ENCODE data around the gene KCNN3. TPM values are rescaled to one million over a fixed set of nuclear protein-coding genes. Genes with fewer than 3 reads are reported as not detected.

The KCNN3 gene
- total RNA-seq, 1 experiment from 2014 or later: 1.3 TPM

DNA sequence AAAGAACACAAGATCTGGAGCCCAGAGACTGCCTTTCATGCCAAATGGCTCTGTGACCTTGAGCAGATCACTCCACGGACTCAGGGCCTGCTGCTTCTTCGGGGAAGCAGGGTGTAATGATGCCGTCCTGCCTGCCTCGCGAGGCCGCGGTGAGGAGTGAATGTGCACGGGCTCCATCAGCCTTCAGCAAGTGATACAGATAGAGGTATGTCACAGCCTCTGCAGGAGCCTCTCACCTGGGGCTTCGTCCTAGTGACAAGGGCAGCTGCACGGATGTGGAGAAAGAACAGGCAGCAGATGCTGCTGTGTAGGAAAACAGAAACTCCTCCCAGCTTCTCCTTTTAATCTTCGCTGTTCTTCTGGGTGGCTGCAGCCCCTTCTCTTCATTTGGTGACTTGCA lies 127.5 kb downstream of the KCNN3 start (continued):
- TF ChIP-seq, protein P1, sequence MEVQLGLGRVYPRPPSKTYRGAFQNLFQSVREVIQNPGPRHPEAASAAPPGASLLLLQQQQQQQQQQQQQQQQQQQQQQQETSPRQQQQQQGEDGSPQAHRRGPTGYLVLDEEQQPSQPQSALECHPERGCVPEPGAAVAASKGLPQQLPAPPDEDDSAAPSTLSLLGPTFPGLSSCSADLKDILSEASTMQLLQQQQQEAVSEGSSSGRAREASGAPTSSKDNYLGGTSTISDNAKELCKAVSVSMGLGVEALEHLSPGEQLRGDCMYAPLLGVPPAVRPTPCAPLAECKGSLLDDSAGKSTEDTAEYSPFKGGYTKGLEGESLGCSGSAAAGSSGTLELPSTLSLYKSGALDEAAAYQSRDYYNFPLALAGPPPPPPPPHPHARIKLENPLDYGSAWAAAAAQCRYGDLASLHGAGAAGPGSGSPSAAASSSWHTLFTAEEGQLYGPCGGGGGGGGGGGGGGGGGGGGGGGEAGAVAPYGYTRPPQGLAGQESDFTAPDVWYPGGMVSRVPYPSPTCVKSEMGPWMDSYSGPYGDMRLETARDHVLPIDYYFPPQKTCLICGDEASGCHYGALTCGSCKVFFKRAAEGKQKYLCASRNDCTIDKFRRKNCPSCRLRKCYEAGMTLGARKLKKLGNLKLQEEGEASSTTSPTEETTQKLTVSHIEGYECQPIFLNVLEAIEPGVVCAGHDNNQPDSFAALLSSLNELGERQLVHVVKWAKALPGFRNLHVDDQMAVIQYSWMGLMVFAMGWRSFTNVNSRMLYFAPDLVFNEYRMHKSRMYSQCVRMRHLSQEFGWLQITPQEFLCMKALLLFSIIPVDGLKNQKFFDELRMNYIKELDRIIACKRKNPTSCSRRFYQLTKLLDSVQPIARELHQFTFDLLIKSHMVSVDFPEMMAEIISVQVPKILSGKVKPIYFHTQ (CRISPR knock-in tag; IDR thresholded peaks at IDR 0.05): no peak
- TF ChIP-seq GABPB1 (CRISPR knock-in tag; IDR thresholded peaks at IDR 0.05): no peak

DNA sequence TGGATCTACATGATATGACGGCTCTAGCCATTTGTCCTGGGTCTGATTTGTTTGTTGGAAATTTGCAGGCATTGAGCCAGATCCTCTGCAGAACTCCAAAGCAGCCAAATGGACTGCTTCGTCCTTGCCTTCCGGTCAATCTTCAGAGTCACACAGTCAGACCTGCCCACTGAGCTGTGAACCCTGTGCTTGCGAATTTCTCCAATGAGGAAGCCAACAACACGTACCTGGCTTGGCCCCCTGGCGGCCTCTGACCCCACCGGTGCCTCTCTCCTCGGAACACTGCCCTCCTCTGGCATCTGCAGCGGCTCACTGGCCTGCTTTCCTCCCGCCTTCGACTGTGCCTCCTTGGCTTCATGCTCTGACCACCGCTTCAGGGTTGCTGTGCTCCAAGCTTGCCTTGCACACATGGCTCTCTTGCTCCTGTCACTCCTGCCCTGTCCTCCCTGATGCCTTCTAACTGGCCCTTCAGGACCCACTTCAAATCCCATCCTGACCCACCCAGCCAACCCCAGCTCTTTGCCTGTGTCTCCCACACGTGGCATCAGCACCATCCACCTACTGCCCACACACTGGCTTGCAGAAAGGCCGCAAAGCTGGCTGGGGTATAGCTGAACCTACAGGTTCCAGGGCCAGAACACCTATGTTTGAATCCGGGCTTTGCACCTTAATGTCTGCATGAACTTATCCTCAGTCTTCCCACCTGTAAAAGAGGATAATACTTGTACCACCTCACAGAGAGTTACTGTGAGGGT lies 128.2 kb downstream of the KCNN3 start:
- CTCF ChIA-PET: interaction anchor here (0.5 to 3.9 kb wide), 51 partner anchors 9 to 350 kb away, joined by 3 to 34 read pairs (median 4); partner anchors contain the start of genes CHRNB2 and KCNN3
- Mint-ChIP-seq H3K27me3 (ENCODE audit: low read depth) (no peaks in the 10 kb centered on the region), H3K4me3 (no peak overlapping the region), H3K4me1 (peaks cover 39% of the 10 kb centered on the region), H3K27ac (no peak overlapping the region), H3K36me3 (peaks cover 15% of the 10 kb centered on the region), H3K9me3 (peaks cover 21% of the 10 kb centered on the region)
- ATAC-seq (peak; percentile 98), DNase-seq (ENCODE audit: low spot score) (peak; percentile 83)
- POLR2A ChIA-PET: no interaction called here
- TF ChIP-seq NFYB (CRISPR knock-in tag; conservative IDR thresholded peaks at IDR 0.05; ENCODE audit: low read depth) (no peak), NR2C2 (CRISPR knock-in tag; IDR thresholded peaks at IDR 0.05) (no peak), JAZF1 (CRISPR knock-in tag; IDR thresholded peaks at IDR 0.05) (no peak), NR1H2 (CRISPR knock-in tag; IDR thresholded peaks at IDR 0.05) (no peak), HMGA2 (CRISPR knock-in tag; IDR thresholded peaks at IDR 0.05) (no peak), IRF2 (CRISPR knock-in tag; IDR thresholded peaks at IDR 0.05; ENCODE audit: borderline replicate concordance, low read depth) (no peak), ZNF138 (CRISPR knock-in tag; conservative IDR thresholded peaks at IDR 0.05) (no peak), ESRRA (CRISPR knock-in tag; IDR thresholded peaks at IDR 0.05; ENCODE audit: borderline replicate concordance) (no peak), CBFB (CRISPR knock-in tag; IDR thresholded peaks at IDR 0.05; ENCODE audit: low read depth) (no peak), ZNF232 (CRISPR knock-in tag; IDR thresholded peaks at IDR 0.05) (0 out of 2 replicates have a peak, but pooled peaks have one; percentile 31), SMAD4 (CRISPR knock-in tag; IDR thresholded peaks at IDR 0.05) (no peak), ZNF219 (CRISPR knock-in tag; IDR thresholded peaks at IDR 0.05; ENCODE audit: borderline replicate concordance) (no peak), CREM (CRISPR knock-in tag; IDR thresholded peaks at IDR 0.05) (no peak), RORB (CRISPR knock-in tag; IDR thresholded peaks at IDR 0.05) (no peak)
- TF ChIP-seq, protein P2, sequence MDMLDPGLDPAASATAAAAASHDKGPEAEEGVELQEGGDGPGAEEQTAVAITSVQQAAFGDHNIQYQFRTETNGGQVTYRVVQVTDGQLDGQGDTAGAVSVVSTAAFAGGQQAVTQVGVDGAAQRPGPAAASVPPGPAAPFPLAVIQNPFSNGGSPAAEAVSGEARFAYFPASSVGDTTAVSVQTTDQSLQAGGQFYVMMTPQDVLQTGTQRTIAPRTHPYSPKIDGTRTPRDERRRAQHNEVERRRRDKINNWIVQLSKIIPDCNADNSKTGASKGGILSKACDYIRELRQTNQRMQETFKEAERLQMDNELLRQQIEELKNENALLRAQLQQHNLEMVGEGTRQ (CRISPR knock-in tag; IDR thresholded peaks at IDR 0.05): no peak
- TF ChIP-seq, protein P3, sequence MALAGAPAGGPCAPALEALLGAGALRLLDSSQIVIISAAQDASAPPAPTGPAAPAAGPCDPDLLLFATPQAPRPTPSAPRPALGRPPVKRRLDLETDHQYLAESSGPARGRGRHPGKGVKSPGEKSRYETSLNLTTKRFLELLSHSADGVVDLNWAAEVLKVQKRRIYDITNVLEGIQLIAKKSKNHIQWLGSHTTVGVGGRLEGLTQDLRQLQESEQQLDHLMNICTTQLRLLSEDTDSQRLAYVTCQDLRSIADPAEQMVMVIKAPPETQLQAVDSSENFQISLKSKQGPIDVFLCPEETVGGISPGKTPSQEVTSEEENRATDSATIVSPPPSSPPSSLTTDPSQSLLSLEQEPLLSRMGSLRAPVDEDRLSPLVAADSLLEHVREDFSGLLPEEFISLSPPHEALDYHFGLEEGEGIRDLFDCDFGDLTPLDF (CRISPR knock-in tag; IDR thresholded peaks at IDR 0.05): no peak
- TF ChIP-seq, protein P4, sequence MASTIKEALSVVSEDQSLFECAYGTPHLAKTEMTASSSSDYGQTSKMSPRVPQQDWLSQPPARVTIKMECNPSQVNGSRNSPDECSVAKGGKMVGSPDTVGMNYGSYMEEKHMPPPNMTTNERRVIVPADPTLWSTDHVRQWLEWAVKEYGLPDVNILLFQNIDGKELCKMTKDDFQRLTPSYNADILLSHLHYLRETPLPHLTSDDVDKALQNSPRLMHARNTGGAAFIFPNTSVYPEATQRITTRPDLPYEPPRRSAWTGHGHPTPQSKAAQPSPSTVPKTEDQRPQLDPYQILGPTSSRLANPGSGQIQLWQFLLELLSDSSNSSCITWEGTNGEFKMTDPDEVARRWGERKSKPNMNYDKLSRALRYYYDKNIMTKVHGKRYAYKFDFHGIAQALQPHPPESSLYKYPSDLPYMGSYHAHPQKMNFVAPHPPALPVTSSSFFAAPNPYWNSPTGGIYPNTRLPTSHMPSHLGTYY (CRISPR knock-in tag; IDR thresholded peaks at IDR 0.05): no peak
- TF ChIP-seq, protein P5, sequence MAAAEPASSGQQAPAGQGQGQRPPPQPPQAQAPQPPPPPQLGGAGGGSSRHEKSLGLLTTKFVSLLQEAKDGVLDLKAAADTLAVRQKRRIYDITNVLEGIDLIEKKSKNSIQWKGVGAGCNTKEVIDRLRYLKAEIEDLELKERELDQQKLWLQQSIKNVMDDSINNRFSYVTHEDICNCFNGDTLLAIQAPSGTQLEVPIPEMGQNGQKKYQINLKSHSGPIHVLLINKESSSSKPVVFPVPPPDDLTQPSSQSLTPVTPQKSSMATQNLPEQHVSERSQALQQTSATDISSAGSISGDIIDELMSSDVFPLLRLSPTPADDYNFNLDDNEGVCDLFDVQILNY (CRISPR knock-in tag; IDR thresholded peaks at IDR 0.05): no peak
- TF ChIP-seq, protein P6, sequence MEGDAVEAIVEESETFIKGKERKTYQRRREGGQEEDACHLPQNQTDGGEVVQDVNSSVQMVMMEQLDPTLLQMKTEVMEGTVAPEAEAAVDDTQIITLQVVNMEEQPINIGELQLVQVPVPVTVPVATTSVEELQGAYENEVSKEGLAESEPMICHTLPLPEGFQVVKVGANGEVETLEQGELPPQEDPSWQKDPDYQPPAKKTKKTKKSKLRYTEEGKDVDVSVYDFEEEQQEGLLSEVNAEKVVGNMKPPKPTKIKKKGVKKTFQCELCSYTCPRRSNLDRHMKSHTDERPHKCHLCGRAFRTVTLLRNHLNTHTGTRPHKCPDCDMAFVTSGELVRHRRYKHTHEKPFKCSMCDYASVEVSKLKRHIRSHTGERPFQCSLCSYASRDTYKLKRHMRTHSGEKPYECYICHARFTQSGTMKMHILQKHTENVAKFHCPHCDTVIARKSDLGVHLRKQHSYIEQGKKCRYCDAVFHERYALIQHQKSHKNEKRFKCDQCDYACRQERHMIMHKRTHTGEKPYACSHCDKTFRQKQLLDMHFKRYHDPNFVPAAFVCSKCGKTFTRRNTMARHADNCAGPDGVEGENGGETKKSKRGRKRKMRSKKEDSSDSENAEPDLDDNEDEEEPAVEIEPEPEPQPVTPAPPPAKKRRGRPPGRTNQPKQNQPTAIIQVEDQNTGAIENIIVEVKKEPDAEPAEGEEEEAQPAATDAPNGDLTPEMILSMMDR (IDR thresholded peaks at IDR 0.05): peak; percentile 39
- TF ChIP-seq, protein P7, sequence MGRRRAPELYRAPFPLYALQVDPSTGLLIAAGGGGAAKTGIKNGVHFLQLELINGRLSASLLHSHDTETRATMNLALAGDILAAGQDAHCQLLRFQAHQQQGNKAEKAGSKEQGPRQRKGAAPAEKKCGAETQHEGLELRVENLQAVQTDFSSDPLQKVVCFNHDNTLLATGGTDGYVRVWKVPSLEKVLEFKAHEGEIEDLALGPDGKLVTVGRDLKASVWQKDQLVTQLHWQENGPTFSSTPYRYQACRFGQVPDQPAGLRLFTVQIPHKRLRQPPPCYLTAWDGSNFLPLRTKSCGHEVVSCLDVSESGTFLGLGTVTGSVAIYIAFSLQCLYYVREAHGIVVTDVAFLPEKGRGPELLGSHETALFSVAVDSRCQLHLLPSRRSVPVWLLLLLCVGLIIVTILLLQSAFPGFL (CRISPR knock-in tag; IDR thresholded peaks at IDR 0.05; ENCODE audit: borderline replicate concordance): no peak
- TF ChIP-seq, protein P8, sequence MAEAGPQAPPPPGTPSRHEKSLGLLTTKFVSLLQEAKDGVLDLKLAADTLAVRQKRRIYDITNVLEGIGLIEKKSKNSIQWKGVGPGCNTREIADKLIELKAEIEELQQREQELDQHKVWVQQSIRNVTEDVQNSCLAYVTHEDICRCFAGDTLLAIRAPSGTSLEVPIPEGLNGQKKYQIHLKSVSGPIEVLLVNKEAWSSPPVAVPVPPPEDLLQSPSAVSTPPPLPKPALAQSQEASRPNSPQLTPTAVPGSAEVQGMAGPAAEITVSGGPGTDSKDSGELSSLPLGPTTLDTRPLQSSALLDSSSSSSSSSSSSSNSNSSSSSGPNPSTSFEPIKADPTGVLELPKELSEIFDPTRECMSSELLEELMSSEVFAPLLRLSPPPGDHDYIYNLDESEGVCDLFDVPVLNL (CRISPR knock-in tag; IDR thresholded peaks at IDR 0.05; ENCODE audit: borderline replicate concordance, low read depth): no peak

Measured in WTC11 (cell line).